IPS-11a (cell line): ENCODE measurements around the gene GIGYF1.
A peak's percentile ranks its signal among the peaks of the same experiment; 100 is the strongest.
"Not testable (repeated sequence)": the region's sequence is repeated elsewhere in the genome, so short reads cannot be mapped to it uniquely, and the experiment has no call there.

Experiments used
- H3K4me3 ChIP-seq: one replicate; pipeline ENCODE4 v1.5.1; 2013; ENCODE audit warnings: low read depth, low read length, control low read depth

GIGYF1 gene

GRCh38 chr7:100674411-100675104 is 19.5 kb downstream of the GIGYF1 start:
- H3K4me3 ChIP-seq = peak overlapping the region; percentile 78

GRCh38 chr7:100673942-100674410 is 20.1 kb downstream of the GIGYF1 start:
- H3K4me3 ChIP-seq = peak overlapping the region; percentile 78

- H3K4me3 ChIP-seq = peak within 1 kb of the TSS; percentile 78
Measured at GRCh38 chr7:100673302-100673941, 20.6 kb downstream of the GIGYF1 start, which contains the start of gene GNB2. GNB2 (plus strand) TSS chr7:100673740; CDS start chr7:100676266, 2,526 bp downstream.

DNA sequence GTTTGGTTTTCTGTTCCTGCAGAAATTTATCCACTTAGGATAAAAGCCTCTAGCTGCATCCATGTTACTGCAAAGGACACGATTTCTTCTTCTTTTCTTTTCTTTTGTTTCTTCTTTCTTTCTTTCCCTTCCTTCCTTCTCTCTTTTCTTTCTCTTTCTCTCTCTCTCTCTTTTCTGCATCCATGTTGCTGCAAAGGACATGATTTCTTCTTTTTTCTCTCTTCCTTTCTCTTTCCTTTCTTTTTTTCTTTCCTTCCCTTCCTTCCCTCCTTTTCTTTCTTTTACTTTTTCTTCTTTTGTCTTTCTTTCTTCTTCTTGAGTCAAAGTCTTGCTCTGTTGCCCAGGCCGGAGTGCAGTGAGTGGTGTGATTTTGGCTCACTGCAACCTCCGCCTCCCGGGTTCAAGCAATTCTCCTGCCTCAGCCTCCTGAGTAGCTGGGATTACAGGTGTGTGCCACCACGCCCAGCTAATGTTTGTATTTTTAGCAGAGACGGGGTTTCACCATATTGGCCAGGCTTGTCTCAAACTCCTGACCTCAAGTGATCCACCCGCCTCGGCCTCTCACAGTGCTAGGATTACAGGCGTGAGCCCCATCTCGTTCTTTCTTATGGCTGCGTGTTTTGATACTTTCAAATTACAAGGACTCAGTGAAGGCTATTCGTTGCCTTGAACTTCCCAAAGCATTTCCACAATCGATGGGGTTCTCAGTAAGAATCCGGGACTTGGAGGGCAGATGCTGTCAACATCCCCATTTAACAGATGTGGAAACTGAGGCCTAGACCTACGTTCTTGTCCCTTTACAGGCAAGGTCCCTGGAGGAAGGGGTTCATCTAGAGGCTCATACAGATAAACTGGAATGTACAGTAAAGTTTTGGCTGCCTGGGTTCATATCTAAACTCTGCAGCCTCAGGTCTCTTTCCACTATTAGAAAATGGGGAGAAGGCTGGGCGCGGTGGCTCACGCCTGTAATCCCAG is 22.4 kb downstream of the GIGYF1 start:
- no peak overlapping the region for H3K4me3 ChIP-seq

DNA sequence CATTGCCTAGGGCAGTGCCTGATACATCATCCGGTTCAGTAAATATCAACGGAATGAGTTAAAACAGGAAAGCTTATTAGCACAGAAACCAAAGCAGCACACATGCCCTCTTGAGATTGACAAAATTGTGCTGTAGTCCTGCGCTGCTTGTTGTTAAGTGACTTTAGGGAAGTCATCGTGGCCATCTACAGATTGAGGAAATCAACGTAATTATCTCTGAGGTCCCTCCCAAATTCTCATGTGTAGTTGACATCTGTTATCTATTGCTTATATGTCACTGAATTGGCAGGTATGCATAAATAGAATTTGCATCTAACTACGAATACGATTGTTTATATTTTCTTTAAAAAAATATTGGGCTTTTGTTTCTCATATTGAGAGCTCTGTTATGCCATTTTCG is 24.0 kb downstream of the GIGYF1 start:
- no peak overlapping the region for H3K4me3 ChIP-seq

DNA sequence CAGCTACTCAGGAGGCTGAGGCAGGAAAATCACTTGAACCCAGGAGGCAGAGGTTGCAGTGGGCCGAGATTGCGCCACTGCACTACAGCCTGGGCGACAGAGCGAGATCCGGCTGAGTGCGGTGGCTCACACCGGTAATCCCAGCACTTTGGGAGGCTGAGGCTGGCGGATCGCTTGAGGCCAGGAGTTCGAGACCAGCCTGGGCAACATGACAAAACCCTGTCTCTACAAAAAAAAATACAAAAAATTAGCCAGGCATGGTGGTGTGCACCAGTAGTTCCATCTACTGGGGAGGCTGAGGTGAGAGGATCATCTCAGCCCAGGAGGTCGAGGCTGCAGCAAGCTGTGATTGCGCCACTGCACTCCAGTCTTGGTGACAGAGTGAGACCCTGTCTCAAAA is 24.9 kb downstream of the GIGYF1 start:
- not testable (repeated sequence) for H3K4me3 ChIP-seq

DNA sequence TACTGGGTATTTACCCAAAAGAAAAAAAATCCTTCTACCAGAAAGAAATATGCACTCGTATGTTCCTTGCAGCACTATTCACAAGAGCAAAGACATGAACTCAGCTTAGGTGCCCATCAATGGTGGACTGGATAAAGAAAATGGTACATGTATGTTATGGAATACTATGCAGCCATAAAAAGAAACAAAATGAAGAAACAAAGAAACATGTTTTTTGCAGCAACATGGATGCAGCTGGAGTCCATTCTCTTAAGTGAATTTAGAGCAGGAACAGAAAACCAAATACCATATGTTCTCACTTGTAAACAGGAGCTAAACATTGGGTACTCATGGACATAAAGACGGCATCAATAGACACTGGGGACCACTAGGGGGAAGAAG is 26.0 kb downstream of the GIGYF1 start:
- no peak overlapping the region for H3K4me3 ChIP-seq

DNA sequence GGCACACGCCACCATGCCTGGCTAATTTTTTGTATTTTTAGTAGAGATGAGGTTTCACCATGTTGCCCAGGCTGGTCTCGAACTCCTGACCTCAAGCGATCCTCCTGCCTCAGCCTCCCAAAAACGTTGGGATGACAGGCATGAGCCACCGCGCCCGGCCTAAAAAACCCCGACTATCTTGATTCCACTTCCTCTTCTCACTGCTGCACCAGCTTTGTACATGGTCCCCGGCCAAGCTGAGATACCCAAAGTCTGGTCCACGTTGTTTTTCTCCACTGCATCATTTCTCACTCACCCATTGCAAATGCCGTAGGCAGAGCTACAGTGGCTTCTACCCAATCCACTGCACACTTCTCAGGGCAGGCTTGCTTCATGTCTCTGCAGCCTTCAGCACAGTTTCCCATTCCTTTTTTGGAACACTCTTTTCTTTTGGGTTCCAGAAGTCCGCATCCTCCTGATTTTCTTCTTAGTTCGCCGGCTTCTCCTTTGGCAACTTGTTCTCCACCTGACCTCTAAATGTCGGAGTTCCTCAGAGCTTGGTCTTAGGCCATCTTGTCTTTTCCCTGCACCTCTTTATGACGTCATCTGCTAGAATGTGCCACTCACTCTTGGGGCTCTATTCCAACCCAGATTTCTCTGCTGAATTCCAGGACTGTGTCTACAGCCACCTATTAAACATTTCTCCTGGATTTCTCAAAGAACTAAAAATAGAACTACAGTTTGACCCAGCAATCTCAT is 26.6 kb downstream of the GIGYF1 start:
- H3K4me3 ChIP-seq = no peak overlapping the region

DNA sequence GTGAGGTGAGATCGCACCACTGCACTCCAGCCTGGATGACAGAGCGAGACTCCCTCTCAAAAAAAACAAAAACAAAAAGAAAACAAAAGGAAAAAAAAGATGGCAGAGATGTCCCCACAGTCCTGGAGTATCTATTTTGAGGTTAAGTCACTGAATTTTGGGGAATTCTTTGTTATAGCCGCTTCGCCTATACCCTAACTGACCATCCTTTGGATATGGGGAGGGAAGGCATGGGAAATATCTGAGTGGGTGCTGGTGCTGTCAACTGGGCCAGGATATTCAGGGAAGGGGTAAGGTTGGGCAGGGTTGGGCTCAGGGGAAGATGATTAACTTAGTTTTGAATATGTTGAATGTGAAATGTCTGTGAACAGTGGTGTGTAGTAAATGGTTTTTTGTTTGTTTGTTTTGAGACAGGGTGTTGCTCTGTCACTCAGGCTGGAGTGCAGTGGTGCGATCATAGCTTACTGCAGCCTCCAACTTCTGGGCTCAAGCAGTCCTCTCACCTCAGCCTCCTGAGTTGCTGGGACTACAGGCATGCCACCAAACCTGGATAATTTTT is 28.8 kb downstream of the GIGYF1 start:
- no peak overlapping the region for H3K4me3 ChIP-seq

DNA sequence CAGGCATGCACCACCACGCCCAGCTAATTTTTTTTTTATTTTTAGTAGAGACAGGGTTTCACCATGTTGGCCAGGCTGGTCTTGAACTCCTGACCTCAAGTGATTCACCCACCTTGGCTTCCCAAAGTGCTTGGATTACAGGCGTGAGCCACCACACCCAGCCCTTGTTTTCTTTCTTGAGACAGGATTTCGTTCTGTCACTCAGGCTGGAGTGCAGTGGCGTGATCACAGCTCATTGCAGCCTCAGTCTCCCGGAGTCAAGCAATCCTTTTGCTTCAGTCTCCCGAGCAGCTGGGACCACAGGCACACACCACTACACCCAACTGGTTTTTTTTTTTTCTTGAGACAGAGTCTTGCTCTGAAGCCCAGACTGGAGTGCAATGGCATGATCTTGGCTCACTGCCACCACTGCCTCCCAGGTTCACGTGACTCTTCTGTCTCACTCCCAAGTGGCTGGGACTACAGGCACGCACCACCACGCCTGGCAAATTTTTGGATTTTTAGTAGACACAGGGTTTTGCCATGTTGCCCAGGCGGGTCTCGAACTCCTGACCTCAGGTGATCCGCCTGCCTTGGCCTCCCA is 31.8 kb downstream of the GIGYF1 start:
- not testable (repeated sequence) for H3K4me3 ChIP-seq

GRCh38 chr7:100655908-100656674 is 38.0 kb downstream of the GIGYF1 start, which contains the start of gene ACTL6B:
ACTL6B (minus strand) TSS chr7:100656448; CDS start chr7:100656354, 94 bp downstream.
- no peak within 1 kb of the TSS for H3K4me3 ChIP-seq

DNA sequence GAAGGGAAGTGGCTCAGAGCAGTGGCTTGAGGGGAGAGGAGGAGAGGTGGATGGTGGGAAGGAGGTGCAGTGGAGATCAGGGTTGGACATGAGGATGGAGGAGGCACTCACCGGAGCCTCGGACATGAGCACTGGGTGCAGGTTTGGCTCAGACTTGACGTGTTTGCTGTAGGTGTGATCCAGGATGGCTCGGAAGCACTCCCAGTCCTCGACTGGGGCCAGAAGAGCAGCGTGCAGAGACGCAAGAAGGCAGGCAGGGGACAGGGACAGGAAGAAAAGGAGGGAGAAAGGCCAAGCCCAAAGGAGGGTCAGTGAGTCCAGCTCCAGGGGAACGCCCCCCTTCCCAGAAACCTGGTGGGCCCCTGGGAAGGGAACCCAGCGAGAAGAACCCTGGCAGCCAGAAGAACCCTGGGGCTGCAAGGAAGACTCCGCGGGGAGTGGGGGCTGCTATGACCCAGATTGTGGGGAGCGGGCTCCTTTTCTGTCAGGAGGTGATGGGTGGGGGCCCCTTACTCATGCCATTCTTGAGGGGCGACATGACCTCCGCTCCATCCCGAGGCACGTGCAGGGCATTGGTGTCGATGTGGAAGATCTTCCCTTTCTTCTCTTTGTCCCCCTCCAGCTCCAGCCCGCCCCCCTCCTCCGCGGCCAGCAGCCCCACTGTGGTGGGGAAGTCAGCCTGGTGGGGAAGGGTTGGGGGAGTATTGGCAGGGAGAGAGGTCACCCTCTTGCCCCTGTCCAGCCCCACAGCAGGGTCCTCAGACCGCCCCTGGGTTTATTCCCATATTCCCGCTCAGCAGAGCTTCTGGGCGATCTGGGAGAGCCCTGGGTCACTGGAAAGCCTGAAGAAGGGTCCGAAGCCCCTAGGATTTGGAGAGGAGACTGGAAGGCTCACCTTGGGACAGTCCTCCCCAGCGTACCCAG is 38.9 kb downstream of the GIGYF1 start:
- no peak overlapping the region for H3K4me3 ChIP-seq

GRCh38 chr7:100649826-100650565 is 44.1 kb downstream of the GIGYF1 start:
- no peak overlapping the region for H3K4me3 ChIP-seq

- H3K4me3 ChIP-seq = no peak overlapping the region
Measured at GRCh38 chr7:100642534-100642907, 51.5 kb downstream of the GIGYF1 start.

DNA sequence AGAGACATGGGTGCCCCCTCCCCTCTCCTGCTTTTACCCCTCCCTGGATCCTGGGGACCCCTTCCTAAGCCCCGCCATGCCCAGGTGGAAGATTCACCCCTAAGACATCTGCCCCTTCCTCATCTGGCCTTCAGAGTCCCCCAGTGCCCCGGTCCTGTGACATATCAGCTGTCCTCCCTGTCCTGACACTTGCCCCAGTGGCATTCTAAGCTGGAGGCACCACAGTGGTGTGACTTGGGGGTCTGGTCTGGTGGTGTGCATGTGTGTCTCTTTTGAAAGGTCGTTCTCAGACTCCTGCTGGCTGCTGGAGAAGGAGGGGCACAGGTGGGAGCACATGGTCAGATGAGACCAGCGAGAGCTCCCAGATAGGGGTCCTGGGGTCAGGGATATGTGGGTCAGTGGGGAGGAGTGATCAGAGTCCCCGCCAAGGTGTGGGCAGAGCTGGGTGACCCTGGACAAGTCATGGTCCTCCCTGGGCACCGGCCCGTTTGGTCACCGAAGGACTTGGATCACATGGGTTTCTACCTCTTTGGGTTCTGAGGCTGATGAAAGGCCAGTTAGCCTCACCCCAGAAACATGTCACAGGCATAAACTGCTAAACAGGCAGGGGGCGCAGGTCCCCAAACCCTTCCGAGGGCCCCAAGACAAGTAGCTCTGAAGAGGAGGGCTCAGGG is 52.1 kb downstream of the GIGYF1 start:
- H3K4me3 ChIP-seq = no peak overlapping the region

- H3K4me3 ChIP-seq = no peak within 1 kb of the TSS
Measured at GRCh38 chr7:100641463-100641859, 52.6 kb downstream of the GIGYF1 start, which contains the start of gene TFR2. TFR2 (minus strand) TSS chr7:100641552; CDS start chr7:100641509, 43 bp downstream.
